Testis (tissue), 5 donors: ENCODE results near the gene SALL2. TPM values are rescaled to one million over a fixed set of nuclear protein-coding genes. Genes with fewer than 3 reads are reported as not detected.

Experiments
- DNase-seq: peaks from one replicate; pipeline ENCODE4 v3.0.0-alpha.2; 2019
- H3K27ac ChIP-seq, 2 donors: fragments of 200-600 bp; sonication (generic); one replicate each; pipeline ENCODE4 v1.5.1; 2019
- H3K27me3 ChIP-seq: fragments of 200-600 bp; sonication (generic); one replicate; pipeline ENCODE4 v1.5.1; 2019
- H3K36me3 ChIP-seq: fragments of 200-600 bp; sonication (generic); one replicate; pipeline ENCODE4 v1.5.1; 2017; ENCODE audit warnings: low read depth; ENCODE audit errors: missing control alignments
- H3K4me1 ChIP-seq: fragments of 200-600 bp; sonication (generic); one replicate; pipeline ENCODE4 v1.5.1; 2019
- H3K4me3 ChIP-seq, 2 donors: fragments of 200-600 bp; sonication (generic); one replicate each; pipeline ENCODE4 v1.5.1; 2017 to 2019
- H3K9me3 ChIP-seq: fragments of 200-600 bp; sonication (generic); one replicate; pipeline ENCODE4 v1.5.1; 2017
- CTCF ChIP-seq, 3 experiments: fragments of 450-650 bp in 2 of 3; fragments of 200-600 bp in 1 of 3; sonication (generic) in 1 of 3; IDR thresholded peaks; one replicate each; pipeline ENCODE4 v1.5.1; 2016 to 2019; ENCODE audit warnings: antibody characterized with exemption in 3 of 3, mild to moderate bottlenecking in 2 of 3, moderate library complexity in 1 of 3
- POLR2A ChIP-seq: fragments of 450-650 bp; IDR thresholded peaks from one replicate; pipeline ENCODE4 v1.6.1; 2017; ENCODE audit warnings: antibody characterized with exemption, mild to moderate bottlenecking, moderate library complexity
- WGBS, 2 donors: methylation state at CpG; one replicate each; pipeline ENCODE4 v1.1.5; 2018; 5-methylcytosine and 5-hydroxymethylcytosine counted together
- intact Hi-C: fragments of 100-400 bp; cut with DNase I; formaldehyde crosslinking; loops from one replicate; pipeline ENCODE4 v1.15.1; 2023; ENCODE audit warnings: low total_unique reads
- long read RNA-seq, 2 donors: transcript quantifications; one replicate each; lab custom pipeline, GENCODE V29; 2026
- polyA plus RNA-seq: library from polyadenylated mRNA; stranded (reverse); fragments of 350-450 nt; fragmentation: Illumina TruSeq; extraction: RNeasy Lipid Tissue Mini Kit (QIAGEN cat#74804); gene quantifications from one replicate; pipeline ENCODE4 v1.2.3, GENCODE V29; 2014; ENCODE audit warnings: low read depth, low replicate concordance; ENCODE audit not compliant: insufficient read depth
- total RNA-seq, 2 donors: library from RNA; depleted of rRNA; stranded (reverse); fragments of >200 nt; gene quantifications; one replicate each; pipeline ENCODE4 v1.2.3, GENCODE V29; 2016

The SALL2 gene
- 1 to 10 TPM; 4.1 to 5.0 TPM for total RNA-seq
- polyA plus RNA-seq: 5.5 TPM
- long read RNA-seq, donor 1, transcript SALL2-202 (2 exons, 659 nt): major isoform, 7 of 7 reads
- long read RNA-seq, donor 1, partial matches to known transcripts: 0 of 7 reads
- long read RNA-seq, donor 1, other reads (novel, unspliced or antisense): 0 of 7 reads
- long read RNA-seq, donor 2, full-length matches to known transcripts: 9 of 9 reads
- long read RNA-seq, donor 2, partial matches to known transcripts: 0 of 9 reads
- long read RNA-seq, donor 2, other reads (novel, unspliced or antisense): 0 of 9 reads

GRCh38 chr14:21525962-21526671, at the start of gene SALL2:
Gene SALL2, minus strand, starts transcription at chr14:21526346. Its CDS starts 219 bp downstream, at chr14:21526127.
- H3K27me3 ChIP-seq: no peaks in the 10 kb centered on the region
- H3K4me1 ChIP-seq: peaks cover 9% of the 10 kb centered on the region
- DNase-seq: peak; percentile 71
- TF ChIP-seq POLR2A: no peak
- TF ChIP-seq CTCF (IDR thresholded peaks at IDR 0.05): no peak
- peak within 1 kb of the TSS; percentile 69 to 81 for H3K4me3 ChIP-seq
- no peak within 1 kb of the TSS for H3K27ac ChIP-seq
- H3K36me3 ChIP-seq: no peaks in the 10 kb centered on the region
- H3K9me3 ChIP-seq: no peaks in the 10 kb centered on the region
- WGBS, 2 donors: 1% methylated on average over 27 to 43 of the region's 43 CpGs
- intact Hi-C loops: no loop called here

- TF ChIP-seq POLR2A (no peak), CTCF (IDR thresholded peaks at IDR 0.05) (no peak)
- Histone ChIP-seq H3K4me1 (no peaks in the 10 kb centered on the region), H3K27me3 (no peaks in the 10 kb centered on the region), H3K9me3 (no peaks in the 10 kb centered on the region), H3K4me3 (no peak overlapping the region), H3K27ac (no peak overlapping the region), H3K36me3 (no peaks in the 10 kb centered on the region)
- DNase-seq: no peak
- intact Hi-C loops: no loop called here
- 45 to 58% methylated on average over 6 of the region's 6 CpGs for WGBS, 2 donors
These were observed 49.5 kb upstream of the SALL2 start for GRCh38 chr14:21575661-21576060.

- no peak for DNase-seq
- H3K4me3 ChIP-seq: no peak overlapping the region
- TF ChIP-seq CTCF (IDR thresholded peaks at IDR 0.05) (no peak), POLR2A (no peak)
- no peaks in the 10 kb centered on the region for H3K27me3 ChIP-seq
- H3K36me3 ChIP-seq: no peaks in the 10 kb centered on the region
- intact Hi-C loops: no loop called here
- no peak overlapping the region for H3K27ac ChIP-seq
- H3K9me3 ChIP-seq: no peaks in the 10 kb centered on the region
- H3K4me1 ChIP-seq: no peaks in the 10 kb centered on the region
These were observed 46.5 kb upstream of the SALL2 start for GRCh38 chr14:21572604-21573003.

GRCh38 chr14:21558703-21559170, 32.6 kb upstream of the SALL2 start:
- no peak overlapping the region for H3K4me3 ChIP-seq
- intact Hi-C loops: no loop called here
- TF ChIP-seq CTCF (IDR thresholded peaks at IDR 0.05) (no peak), POLR2A (no peak)
- 71 to 74% methylated on average over 8 of the region's 8 CpGs for WGBS, 2 donors
- H3K9me3 ChIP-seq: no peaks in the 10 kb centered on the region
- no peak for DNase-seq
- no peak overlapping the region for H3K27ac ChIP-seq
- H3K36me3 ChIP-seq: no peaks in the 10 kb centered on the region
- no peaks in the 10 kb centered on the region for H3K27me3 ChIP-seq
- peaks cover 17% of the 10 kb centered on the region for H3K4me1 ChIP-seq
